ENCODE data around the gene PSMD6.
A peak's percentile ranks its signal among the peaks of the same experiment; 100 is the strongest.

PSMD6 gene

GRCh38 chr3:64023187-64023860, at the start of gene PSMD6:
TSS of gene PSMD6 (minus strand) at chr3:64023494. CDS start at chr3:64023419, 75 bp downstream.
- no peaks in the 10 kb centered on the region for H3K9me3 ChIP-seq (ENCODE audit: control insufficient read depth, insufficient read depth, low read length)
- peak within 1 kb of the TSS; percentile 82 for H3K9ac ChIP-seq (ENCODE audit: low read depth, low read length)
- H3K27me3 ChIP-seq (ENCODE audit: control insufficient read depth, insufficient read depth, low read length), result no peaks in the 10 kb centered on the region
- no peaks in the 10 kb centered on the region for H3K4me1 ChIP-seq (ENCODE audit: control insufficient read depth, insufficient read depth, low read length)
- H3K36me3 ChIP-seq (ENCODE audit: control insufficient read depth, insufficient read depth, low read length), result peaks cover 4% of the 10 kb centered on the region
- peak within 1 kb of the TSS; percentile 95 for H3K4me3 ChIP-seq (ENCODE audit: low read depth, low read length)

- Histone ChIP-seq H3K4me1 (ENCODE audit: control insufficient read depth, insufficient read depth, low read length) (no peaks in the 10 kb centered on the region), H3K9me3 (ENCODE audit: control insufficient read depth, insufficient read depth, low read length) (no peaks in the 10 kb centered on the region), H3K27me3 (ENCODE audit: control insufficient read depth, insufficient read depth, low read length) (no peaks in the 10 kb centered on the region), H3K36me3 (ENCODE audit: control insufficient read depth, insufficient read depth, low read length) (no peaks in the 10 kb centered on the region), H3K4me3 (ENCODE audit: low read depth, low read length) (no peak overlapping the region), H3K9ac (ENCODE audit: low read depth, low read length) (no peak overlapping the region)
Observed at GRCh38 chr3:64072126-64072525, 48.8 kb upstream of the PSMD6 start.

DNA sequence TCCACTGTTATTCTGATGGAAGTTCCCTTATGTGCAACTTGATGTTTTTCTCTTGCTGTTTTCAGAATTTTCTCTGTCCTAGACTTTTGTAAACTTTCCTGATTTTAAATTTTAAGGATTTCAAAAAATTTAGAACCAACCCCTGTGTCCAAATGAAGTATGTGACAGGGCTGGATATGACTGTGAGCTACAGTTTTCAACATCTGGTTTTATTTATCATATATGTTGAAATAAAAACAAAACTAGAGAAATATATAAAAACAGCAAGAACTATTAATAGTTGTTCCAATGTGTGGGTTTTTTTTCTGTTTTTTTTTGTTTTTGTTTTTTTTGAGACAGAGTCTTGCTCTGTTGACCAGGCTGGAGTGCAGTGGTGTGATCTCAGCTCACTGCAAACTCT, 47.4 kb upstream of the PSMD6 start:
- H3K36me3 ChIP-seq (ENCODE audit: control insufficient read depth, insufficient read depth, low read length), result no peaks in the 10 kb centered on the region
- no peaks in the 10 kb centered on the region for H3K27me3 ChIP-seq (ENCODE audit: control insufficient read depth, insufficient read depth, low read length)
- no peaks in the 10 kb centered on the region for H3K9me3 ChIP-seq (ENCODE audit: control insufficient read depth, insufficient read depth, low read length)
- H3K9ac ChIP-seq (ENCODE audit: low read depth, low read length), result no peak overlapping the region
- H3K4me1 ChIP-seq (ENCODE audit: control insufficient read depth, insufficient read depth, low read length), result no peaks in the 10 kb centered on the region
- H3K4me3 ChIP-seq (ENCODE audit: low read depth, low read length), result no peak overlapping the region

GRCh38 chr3:64067506-64068346, 44.4 kb upstream of the PSMD6 start:
- Histone ChIP-seq H3K4me1 (ENCODE audit: control insufficient read depth, insufficient read depth, low read length) (peaks cover 14% of the 10 kb centered on the region), H3K4me3 (ENCODE audit: low read depth, low read length) (no peak overlapping the region), H3K9me3 (ENCODE audit: control insufficient read depth, insufficient read depth, low read length) (no peaks in the 10 kb centered on the region), H3K27me3 (ENCODE audit: control insufficient read depth, insufficient read depth, low read length) (no peaks in the 10 kb centered on the region), H3K9ac (ENCODE audit: low read depth, low read length) (no peak overlapping the region), H3K36me3 (ENCODE audit: control insufficient read depth, insufficient read depth, low read length) (no peaks in the 10 kb centered on the region)

DNA sequence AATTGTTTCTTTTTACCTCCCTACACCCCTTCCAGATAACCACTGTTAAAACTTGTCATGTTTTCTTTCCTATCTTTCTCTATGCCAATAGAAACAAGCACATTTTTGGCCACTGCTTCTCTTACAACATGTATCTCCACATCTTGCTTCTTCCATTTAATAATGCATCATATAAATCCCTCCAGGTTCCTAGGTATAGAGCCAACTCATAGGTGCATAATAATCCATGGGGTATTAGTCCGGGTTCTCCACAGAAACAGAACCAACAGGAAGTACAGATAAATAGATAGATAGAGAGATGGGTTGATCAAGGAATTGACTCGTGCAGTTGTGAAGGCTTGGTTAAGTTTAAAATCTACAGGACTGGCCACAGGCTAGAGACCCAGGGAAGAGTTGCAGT, 41.5 kb upstream of the PSMD6 start:
- no peaks in the 10 kb centered on the region for H3K27me3 ChIP-seq (ENCODE audit: control insufficient read depth, insufficient read depth, low read length)
- H3K4me1 ChIP-seq (ENCODE audit: control insufficient read depth, insufficient read depth, low read length), result peaks cover 15% of the 10 kb centered on the region
- no peaks in the 10 kb centered on the region for H3K9me3 ChIP-seq (ENCODE audit: control insufficient read depth, insufficient read depth, low read length)
- no peak overlapping the region for H3K4me3 ChIP-seq (ENCODE audit: low read depth, low read length)
- no peak overlapping the region for H3K9ac ChIP-seq (ENCODE audit: low read depth, low read length)
- H3K36me3 ChIP-seq (ENCODE audit: control insufficient read depth, insufficient read depth, low read length), result no peaks in the 10 kb centered on the region

GRCh38 chr3:64063983-64064438, 40.7 kb upstream of the PSMD6 start:
- Histone ChIP-seq H3K4me3 (ENCODE audit: low read depth, low read length) (no peak overlapping the region), H3K27me3 (ENCODE audit: control insufficient read depth, insufficient read depth, low read length) (no peaks in the 10 kb centered on the region), H3K9ac (ENCODE audit: low read depth, low read length) (no peak overlapping the region), H3K4me1 (ENCODE audit: control insufficient read depth, insufficient read depth, low read length) (peaks cover 15% of the 10 kb centered on the region), H3K36me3 (ENCODE audit: control insufficient read depth, insufficient read depth, low read length) (no peaks in the 10 kb centered on the region), H3K9me3 (ENCODE audit: control insufficient read depth, insufficient read depth, low read length) (no peaks in the 10 kb centered on the region)

DNA sequence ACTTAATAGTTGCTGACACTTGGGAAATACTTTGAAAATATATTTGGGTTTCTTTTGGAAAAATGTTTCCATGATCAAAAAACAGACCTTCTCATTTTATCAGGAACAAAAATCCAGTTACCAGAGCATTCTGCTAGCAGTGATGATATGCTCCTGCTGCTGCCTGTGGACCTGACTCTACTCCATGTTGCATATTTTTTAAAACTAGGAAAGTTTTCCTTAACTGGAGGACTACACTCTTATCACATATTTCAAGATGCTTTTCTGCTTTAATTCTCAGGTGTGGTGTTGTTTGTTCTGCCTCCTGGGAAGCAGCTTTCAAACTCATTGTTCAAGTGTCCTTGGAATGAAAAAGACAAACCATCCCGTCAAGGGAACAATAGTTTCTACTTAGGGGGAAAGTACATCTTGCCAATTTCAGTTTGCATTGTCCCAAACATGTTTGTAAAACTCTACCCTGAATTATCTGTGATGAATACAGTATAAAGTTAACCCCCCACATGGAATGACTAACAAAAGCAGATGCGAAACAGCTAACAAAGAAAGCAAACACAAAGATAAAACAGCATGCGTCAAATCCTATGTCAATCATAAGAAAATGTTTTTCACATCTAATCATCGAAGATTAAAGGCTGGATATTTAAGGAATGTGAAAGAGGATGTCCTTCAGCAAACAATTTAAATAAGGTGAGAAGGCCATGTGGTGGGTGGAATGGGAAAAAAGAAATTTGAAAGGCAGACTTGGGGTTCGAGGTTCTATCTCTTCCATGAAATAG, 40.1 kb upstream of the PSMD6 start:
- H3K4me3 ChIP-seq (ENCODE audit: low read depth, low read length), result no peak overlapping the region

DNA sequence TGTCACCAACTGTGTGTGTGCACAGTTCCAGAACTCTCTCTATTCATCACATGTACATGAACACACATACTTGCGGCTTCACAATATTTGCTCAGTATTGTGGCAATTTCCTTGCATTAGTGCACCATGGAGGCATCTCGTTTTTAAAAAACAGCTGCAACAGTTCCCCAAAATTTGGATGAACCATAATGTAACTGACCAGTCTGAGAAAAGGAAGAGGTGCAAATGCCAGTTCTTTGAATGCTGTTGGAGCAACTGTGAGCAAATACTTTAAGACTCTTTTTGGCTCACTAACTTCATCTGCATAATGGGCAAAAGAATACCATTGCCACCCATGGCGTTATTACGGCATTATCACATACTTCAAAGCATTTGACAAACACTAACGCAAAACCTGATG, 38.3 kb upstream of the PSMD6 start:
- peaks cover 15% of the 10 kb centered on the region for H3K4me1 ChIP-seq (ENCODE audit: control insufficient read depth, insufficient read depth, low read length)
- H3K36me3 ChIP-seq (ENCODE audit: control insufficient read depth, insufficient read depth, low read length), result no peaks in the 10 kb centered on the region
- H3K9me3 ChIP-seq (ENCODE audit: control insufficient read depth, insufficient read depth, low read length), result no peaks in the 10 kb centered on the region
- no peaks in the 10 kb centered on the region for H3K27me3 ChIP-seq (ENCODE audit: control insufficient read depth, insufficient read depth, low read length)
- H3K4me3 ChIP-seq (ENCODE audit: low read depth, low read length), result no peak overlapping the region
- no peak overlapping the region for H3K9ac ChIP-seq (ENCODE audit: low read depth, low read length)

More for the DNA sequence above, 40.1 kb upstream of the PSMD6 start:
- Histone ChIP-seq H3K27me3 (ENCODE audit: control insufficient read depth, insufficient read depth, low read length) (no peaks in the 10 kb centered on the region), H3K9me3 (ENCODE audit: control insufficient read depth, insufficient read depth, low read length) (no peaks in the 10 kb centered on the region), H3K9ac (ENCODE audit: low read depth, low read length) (no peak overlapping the region), H3K4me1 (ENCODE audit: control insufficient read depth, insufficient read depth, low read length) (peaks cover 15% of the 10 kb centered on the region), H3K36me3 (ENCODE audit: control insufficient read depth, insufficient read depth, low read length) (no peaks in the 10 kb centered on the region)

GRCh38 chr3:64059484-64060175, 36.3 kb upstream of the PSMD6 start:
- no peaks in the 10 kb centered on the region for H3K27me3 ChIP-seq (ENCODE audit: control insufficient read depth, insufficient read depth, low read length)
- no peak overlapping the region for H3K4me3 ChIP-seq (ENCODE audit: low read depth, low read length)
- no peaks in the 10 kb centered on the region for H3K36me3 ChIP-seq (ENCODE audit: control insufficient read depth, insufficient read depth, low read length)
- H3K4me1 ChIP-seq (ENCODE audit: control insufficient read depth, insufficient read depth, low read length), result peaks cover 15% of the 10 kb centered on the region
- no peaks in the 10 kb centered on the region for H3K9me3 ChIP-seq (ENCODE audit: control insufficient read depth, insufficient read depth, low read length)
- no peak overlapping the region for H3K9ac ChIP-seq (ENCODE audit: low read depth, low read length)

DNA sequence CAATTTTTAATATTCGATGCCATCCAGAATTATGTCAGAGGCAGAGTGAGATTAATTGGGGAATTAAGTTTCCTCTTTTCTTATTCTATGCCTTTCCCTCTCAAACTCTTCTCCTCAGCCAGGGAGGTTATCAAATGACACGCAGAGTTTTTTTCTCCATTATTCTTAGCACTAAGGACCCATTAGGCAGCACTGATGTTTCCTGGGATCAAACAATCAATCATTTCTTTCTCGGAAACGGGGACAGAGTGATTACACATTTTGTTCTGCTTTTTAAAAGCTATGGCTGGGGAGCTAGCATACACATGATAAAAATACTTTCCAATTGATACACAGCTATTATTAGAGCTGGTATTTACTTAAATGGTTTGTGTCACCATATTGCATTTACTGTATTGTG, 35.3 kb upstream of the PSMD6 start:
- Histone ChIP-seq H3K36me3 (ENCODE audit: control insufficient read depth, insufficient read depth, low read length) (no peaks in the 10 kb centered on the region), H3K4me1 (ENCODE audit: control insufficient read depth, insufficient read depth, low read length) (peaks cover 8% of the 10 kb centered on the region), H3K27me3 (ENCODE audit: control insufficient read depth, insufficient read depth, low read length) (no peaks in the 10 kb centered on the region), H3K4me3 (ENCODE audit: low read depth, low read length) (no peak overlapping the region), H3K9ac (ENCODE audit: low read depth, low read length) (no peak overlapping the region), H3K9me3 (ENCODE audit: control insufficient read depth, insufficient read depth, low read length) (no peaks in the 10 kb centered on the region)

DNA sequence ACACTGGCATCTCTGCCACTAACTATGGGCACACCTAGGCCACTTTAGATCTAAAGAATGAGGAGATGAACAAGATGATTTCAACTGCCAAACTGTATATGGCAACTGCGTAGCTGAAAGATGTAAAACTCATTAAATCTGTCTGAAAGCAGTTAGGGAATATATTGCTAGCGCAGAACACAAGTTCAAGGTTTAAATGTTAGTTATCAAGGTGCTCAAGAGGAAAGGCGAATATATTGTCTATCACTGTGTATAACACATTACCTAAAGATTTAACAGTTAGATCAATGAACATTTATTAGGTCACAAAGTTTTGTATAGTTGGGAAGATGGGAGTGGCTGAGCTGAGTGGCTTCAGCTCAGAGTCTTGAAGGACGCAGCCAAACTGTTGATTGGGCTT, 33.9 kb upstream of the PSMD6 start:
- no peak overlapping the region for H3K9ac ChIP-seq (ENCODE audit: low read depth, low read length)
- no peak overlapping the region for H3K4me3 ChIP-seq (ENCODE audit: low read depth, low read length)
- H3K4me1 ChIP-seq (ENCODE audit: control insufficient read depth, insufficient read depth, low read length), result no peaks in the 10 kb centered on the region
- no peaks in the 10 kb centered on the region for H3K36me3 ChIP-seq (ENCODE audit: control insufficient read depth, insufficient read depth, low read length)
- no peaks in the 10 kb centered on the region for H3K9me3 ChIP-seq (ENCODE audit: control insufficient read depth, insufficient read depth, low read length)
- H3K27me3 ChIP-seq (ENCODE audit: control insufficient read depth, insufficient read depth, low read length), result no peaks in the 10 kb centered on the region

Measured in iPS-15b (cell line).